Brain microvascular endothelial cell (primary cell): ENCODE data around the gene CLSTN2.

Experiments
- DNase-seq: peaks from one replicate; pipeline ENCODE4 v3.0.0-alpha.2; 2020
- H3K27ac ChIP-seq: fragments of 250-450 bp; sonication (Bioruptor Pico); 2 replicates; pipeline ENCODE4 v1.5.1; 2020; ENCODE audit warnings: mild to moderate bottlenecking, moderate library complexity
- H3K27me3 ChIP-seq: fragments of 250-450 bp; sonication (Bioruptor Pico); replicated peaks from 2 replicates; pipeline ENCODE4 v1.5.1; 2020; ENCODE audit warnings: mild to moderate bottlenecking
- H3K36me3 ChIP-seq: fragments of 250-450 bp; sonication (Bioruptor Pico); replicated peaks from 2 replicates; pipeline ENCODE4 v1.5.1; 2020; ENCODE audit warnings: mild to moderate bottlenecking
- H3K4me3 ChIP-seq: 2 replicates; pipeline ENCODE4 v1.5.1; 2011; ENCODE audit warnings: low read depth, mild to moderate bottlenecking, control low read depth, low read length, moderate library complexity
- CTCF ChIP-seq: IDR thresholded peaks from 2 replicates; pipeline ENCODE4 v1.5.1; 2011; ENCODE audit warnings: low read depth, mild to moderate bottlenecking, moderate library complexity, low read length, control low read depth, inconsistent platforms; ENCODE audit errors: missing control alignments
- in situ Hi-C: cut with HindIII; loops from 2 replicates; pipeline ENCODE4 v1.10.0; 2017; ENCODE audit warnings: low sequenced_read_pairs, low pct_ligation_motif_present

The CLSTN2 gene

GRCh38 chr3:140163159-140163763, 228.3 kb downstream of the CLSTN2 start:
- in situ Hi-C loops, result no loop called here
- Histone ChIP-seq H3K27me3 (no peaks in the 10 kb centered on the region), H3K36me3 (no peaks in the 10 kb centered on the region), H3K4me3 (no peak overlapping the region), H3K27ac (no peak overlapping the region)
- no peak for DNase-seq
- TF ChIP-seq CTCF, result no peak

GRCh38 chr3:140164156-140164555, 229.2 kb downstream of the CLSTN2 start:
- Histone ChIP-seq H3K36me3 (no peaks in the 10 kb centered on the region), H3K4me3 (no peak overlapping the region), H3K27ac (no peak overlapping the region), H3K27me3 (no peaks in the 10 kb centered on the region)
- no peak for TF ChIP-seq CTCF
- DNase-seq, result no peak
- in situ Hi-C loops, result no loop called here

GRCh38 chr3:140164922-140165590, 230.1 kb downstream of the CLSTN2 start:
- TF ChIP-seq CTCF, result no peak
- Histone ChIP-seq H3K27ac (no peak overlapping the region), H3K27me3 (no peaks in the 10 kb centered on the region), H3K4me3 (no peak overlapping the region), H3K36me3 (no peaks in the 10 kb centered on the region)
- in situ Hi-C loops, result no loop called here
- DNase-seq, result peak; percentile 7

GRCh38 chr3:140165781-140166180, 230.8 kb downstream of the CLSTN2 start:
- in situ Hi-C loops, result no loop called here
- TF ChIP-seq CTCF, result no peak

GRCh38 chr3:140166861-140167599, 232.0 kb downstream of the CLSTN2 start:
- no peaks in the 10 kb centered on the region for H3K27me3 ChIP-seq
- no peak for DNase-seq
- in situ Hi-C loops, result no loop called here
- no peaks in the 10 kb centered on the region for H3K36me3 ChIP-seq
- H3K27ac ChIP-seq, result no peak overlapping the region
- no peak overlapping the region for H3K4me3 ChIP-seq
- no peak for TF ChIP-seq CTCF

More at GRCh38 chr3:140165781-140166180, 230.8 kb downstream of the CLSTN2 start:
- Histone ChIP-seq H3K4me3 (no peak overlapping the region), H3K27ac (no peak overlapping the region), H3K36me3 (no peaks in the 10 kb centered on the region), H3K27me3 (no peaks in the 10 kb centered on the region)
- no peak for DNase-seq
